ENCODE results near the gene JARID2. TPM values are rescaled to one million over a fixed set of nuclear protein-coding genes. Genes with fewer than 3 reads are reported as not detected.
A peak's percentile ranks its signal among the peaks of the same experiment; 100 is the strongest.

The JARID2 gene
- total RNA-seq, 1 donor from 2014 or later = 38.9 TPM

- no peak overlapping the region for H3K27ac Mint-ChIP-seq
Observed at GRCh38 chr6:15499591-15499990, 253.7 kb downstream of the JARID2 start.

GRCh38 chr6:15500078-15500740 lies 254.3 kb downstream of the JARID2 start:
- H3K27ac Mint-ChIP-seq = no peak overlapping the region
- Histone ChIP-seq H3K9ac (no peak overlapping the region), H3K79me2 (ENCODE audit: low read depth) (no peaks in the 10 kb centered on the region), H3K27ac (no peak overlapping the region), H3F3A (ENCODE audit: low read depth) (no peaks in the 10 kb centered on the region), H4K20me1 (ENCODE audit: low read depth) (peaks cover 21% of the 10 kb centered on the region), H3K4me3 (no peak overlapping the region), H3K4me1 (no peaks in the 10 kb centered on the region), H3K36me3 (no peaks in the 10 kb centered on the region), H3K27me3 (no peaks in the 10 kb centered on the region), H3K4me2 (no peak overlapping the region), H3K9me3 (ENCODE audit: low read depth) (no peaks in the 10 kb centered on the region), H2AFZ (replicated peaks) (no peak overlapping the region)
- peaks cover 40% of the 10 kb centered on the region for H3K36me3 Mint-ChIP-seq
- no peak overlapping the region for H3K4me3 Mint-ChIP-seq
- peaks cover 15% of the 10 kb centered on the region for H3K4me1 Mint-ChIP-seq
- H3K27me3 Mint-ChIP-seq (ENCODE audit: insufficient read depth, low read depth) = peaks cover 13% of the 10 kb centered on the region
- no peaks in the 10 kb centered on the region for H3K9me3 Mint-ChIP-seq
- no peak for DNase-seq (ENCODE audit: low spot score)
- TF ChIP-seq EZH2 (IDR thresholded peaks at IDR 0.05) (no peak), CTCF (IDR thresholded peaks at IDR 0.05) (no peak), EZH2phosphoT487 (IDR thresholded peaks at IDR 0.05) (no peak)

More at GRCh38 chr6:15499591-15499990, 253.7 kb downstream of the JARID2 start:
- H3K9me3 Mint-ChIP-seq = no peaks in the 10 kb centered on the region
- H3K4me3 Mint-ChIP-seq = peak overlapping the region; percentile 18
- no peak overlapping the region for H3K4me2 ChIP-seq
- peaks cover 13% of the 10 kb centered on the region for H3K4me1 Mint-ChIP-seq
- H3K36me3 Mint-ChIP-seq = peaks cover 42% of the 10 kb centered on the region
- no peak overlapping the region for H3K4me3 ChIP-seq
- no peak overlapping the region for H2AFZ ChIP-seq (replicated peaks)
- no peaks in the 10 kb centered on the region for H3K27me3 ChIP-seq
- no peaks in the 10 kb centered on the region for H3K9me3 ChIP-seq (ENCODE audit: low read depth)
- H3K27ac ChIP-seq = no peak overlapping the region
- H3K79me2 ChIP-seq (ENCODE audit: low read depth) = peaks cover 1% of the 10 kb centered on the region
- H3K36me3 ChIP-seq = no peaks in the 10 kb centered on the region
- DNase-seq (ENCODE audit: low spot score) = no peak
- TF ChIP-seq EZH2phosphoT487 (IDR thresholded peaks at IDR 0.05) (no peak), EZH2 (IDR thresholded peaks at IDR 0.05) (no peak)
- peaks cover 13% of the 10 kb centered on the region for H3K27me3 Mint-ChIP-seq (ENCODE audit: insufficient read depth, low read depth)
- no peaks in the 10 kb centered on the region for H3K4me1 ChIP-seq
- H3K9ac ChIP-seq = no peak overlapping the region
- peaks cover 21% of the 10 kb centered on the region for H4K20me1 ChIP-seq (ENCODE audit: low read depth)
- H3F3A ChIP-seq (ENCODE audit: low read depth) = no peaks in the 10 kb centered on the region

DNA sequence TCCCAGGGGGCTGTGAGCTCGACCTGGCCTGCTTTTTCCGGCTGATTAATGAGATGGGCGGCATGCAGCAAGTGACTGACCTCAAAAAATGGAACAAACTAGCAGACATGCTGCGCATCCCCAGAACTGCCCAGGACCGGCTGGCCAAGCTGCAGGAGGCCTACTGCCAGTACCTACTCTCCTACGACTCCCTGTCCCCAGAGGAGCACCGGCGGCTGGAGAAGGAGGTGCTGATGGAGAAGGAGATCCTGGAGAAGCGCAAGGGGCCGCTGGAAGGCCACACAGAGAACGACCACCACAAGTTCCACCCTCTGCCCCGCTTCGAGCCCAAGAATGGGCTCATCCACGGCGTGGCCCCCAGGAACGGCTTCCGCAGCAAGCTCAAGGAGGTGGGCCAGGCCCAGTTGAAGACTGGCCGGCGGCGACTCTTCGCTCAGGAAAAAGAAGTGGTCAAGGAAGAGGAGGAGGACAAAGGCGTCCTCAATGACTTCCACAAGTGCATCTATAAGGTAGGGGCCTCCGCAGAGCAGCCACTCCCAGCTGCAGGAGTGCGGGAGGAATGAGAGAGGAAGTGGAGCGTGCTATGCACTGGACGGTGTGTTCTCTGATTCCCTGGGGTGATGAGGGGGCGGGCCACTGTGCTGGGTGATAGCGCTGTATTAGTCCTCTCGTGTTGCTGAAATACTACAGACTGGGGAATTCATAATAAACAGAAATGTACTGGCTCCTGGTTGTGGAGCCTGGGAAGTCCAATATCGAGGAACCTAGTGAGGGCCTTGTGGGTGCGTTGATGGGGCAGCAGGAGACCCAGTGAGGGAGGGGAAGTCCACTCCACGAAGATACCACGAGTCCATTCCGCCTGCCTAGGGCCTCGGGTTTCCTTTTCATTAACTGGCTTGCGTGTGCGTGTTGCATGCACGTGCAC lies 255.3 kb downstream of the JARID2 start:
- Histone ChIP-seq H3K4me1 (no peaks in the 10 kb centered on the region), H3K4me3 (no peak overlapping the region), H3K79me2 (ENCODE audit: low read depth) (no peaks in the 10 kb centered on the region), H3K27me3 (no peaks in the 10 kb centered on the region), H3K4me2 (no peak overlapping the region), H4K20me1 (ENCODE audit: low read depth) (peaks cover 21% of the 10 kb centered on the region), H3K9ac (no peak overlapping the region), H3F3A (ENCODE audit: low read depth) (no peaks in the 10 kb centered on the region), H3K9me3 (ENCODE audit: low read depth) (no peaks in the 10 kb centered on the region), H3K36me3 (no peaks in the 10 kb centered on the region), H2AFZ (replicated peaks) (no peak overlapping the region), H3K27ac (no peak overlapping the region)
- Mint-ChIP-seq H3K27ac (peak overlapping the region; percentile 33), H3K27me3 (ENCODE audit: insufficient read depth, low read depth) (peaks cover 13% of the 10 kb centered on the region), H3K4me3 (no peak overlapping the region), H3K4me1 (peaks cover 12% of the 10 kb centered on the region), H3K36me3 (peaks cover 34% of the 10 kb centered on the region), H3K9me3 (no peaks in the 10 kb centered on the region)
- TF ChIP-seq EZH2phosphoT487 (IDR thresholded peaks at IDR 0.05) (no peak), CTCF (IDR thresholded peaks at IDR 0.05) (no peak), EZH2 (IDR thresholded peaks at IDR 0.05) (no peak)
- DNase-seq (ENCODE audit: low spot score) = no peak
